ENCODE results near the gene DMD. TPM values are rescaled to one million over a fixed set of nuclear protein-coding genes. Genes with fewer than 3 reads are reported as not detected.

Gene DMD
- total RNA-seq, 2 experiments from 2014 or later: 0.27 to 0.49 TPM

DNA sequence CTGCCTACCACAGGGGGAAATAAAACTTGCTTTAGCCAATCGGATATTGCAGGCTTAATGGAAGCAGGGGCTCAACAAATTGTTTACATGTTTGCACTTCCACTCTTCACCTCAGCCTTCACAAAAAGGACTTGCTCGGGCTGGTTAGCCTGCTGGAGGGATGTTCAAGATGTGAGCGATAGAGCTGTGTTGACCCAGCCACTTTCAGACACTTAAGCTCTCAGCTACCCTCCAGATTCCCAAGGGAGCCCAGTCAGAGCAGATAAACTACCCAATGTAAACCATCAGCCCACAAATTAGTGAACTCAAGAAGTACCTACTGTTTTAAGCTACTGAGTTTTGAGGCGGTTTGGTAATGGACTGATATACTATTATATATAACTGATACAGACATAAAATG, 1631.1 kb downstream of the DMD start:
- Mint-ChIP-seq H3K4me3 (no peak overlapping the region), H3K27ac (no peak overlapping the region), H3K9me3 (no peaks in the 10 kb centered on the region), H3K27me3 (no peaks in the 10 kb centered on the region), H3K4me1 (ENCODE audit: low read depth) (no peaks in the 10 kb centered on the region), H3K36me3 (ENCODE audit: low read depth) (no peaks in the 10 kb centered on the region)
- no peak for ATAC-seq
- POLR2A ChIA-PET: no interaction called here
- no peak for DNase-seq
- CTCF ChIA-PET: no interaction called here
- intact Hi-C loops (cut with micrococcal nuclease): no loop called here
- TF ChIP-seq CTCF (IDR thresholded peaks at IDR 0.05): no peak

DNA sequence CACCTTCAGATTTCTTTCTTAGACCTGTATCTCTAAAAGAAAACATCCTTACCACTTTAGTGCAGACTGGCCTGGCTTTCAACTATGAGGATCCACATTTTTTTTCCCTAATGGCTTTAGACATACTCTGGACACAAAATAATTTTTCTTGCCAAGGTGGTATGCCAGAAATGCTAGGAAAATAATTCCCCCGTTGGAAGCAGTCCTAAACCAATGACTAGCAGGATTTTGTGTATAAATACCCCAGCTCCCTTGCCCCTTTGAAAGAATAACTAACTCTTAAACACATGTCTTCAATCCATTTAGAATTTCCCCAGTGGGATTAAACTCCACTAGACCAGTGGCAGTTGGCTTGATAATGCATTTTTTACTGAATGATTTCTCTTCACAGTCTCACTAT, 1639.0 kb downstream of the DMD start:
- ATAC-seq (no peak), DNase-seq (no peak)
- Mint-ChIP-seq H3K27ac (no peak overlapping the region), H3K4me3 (no peak overlapping the region), H3K9me3 (no peaks in the 10 kb centered on the region), H3K36me3 (ENCODE audit: low read depth) (no peaks in the 10 kb centered on the region), H3K4me1 (ENCODE audit: low read depth) (no peaks in the 10 kb centered on the region), H3K27me3 (no peaks in the 10 kb centered on the region)
- ChIA-PET CTCF (no interaction called here), POLR2A (no interaction called here)
- intact Hi-C loops (cut with micrococcal nuclease): no loop called here
- no peak for TF ChIP-seq CTCF (IDR thresholded peaks at IDR 0.05)

DNA sequence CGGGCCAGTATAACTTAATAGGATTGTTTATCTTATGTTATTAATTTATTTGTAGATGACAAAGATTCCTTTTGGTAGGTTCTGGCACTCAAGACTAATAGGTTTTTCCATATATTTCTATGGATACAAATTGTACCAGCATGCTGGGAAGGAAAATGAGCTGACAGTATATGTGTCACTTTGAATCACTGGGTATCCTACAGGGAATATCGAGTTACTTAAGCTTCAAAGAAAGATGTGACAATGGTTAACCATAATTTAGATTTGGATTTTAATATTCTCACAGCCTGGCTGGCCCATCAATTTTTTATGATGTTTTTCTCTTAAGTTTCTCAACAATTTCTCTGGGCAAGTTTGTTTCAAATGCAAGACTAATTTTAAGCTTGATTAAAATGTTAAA, 1640.7 kb downstream of the DMD start:
- Mint-ChIP-seq H3K27me3 (no peaks in the 10 kb centered on the region), H3K27ac (no peak overlapping the region), H3K9me3 (no peaks in the 10 kb centered on the region), H3K36me3 (ENCODE audit: low read depth) (no peaks in the 10 kb centered on the region), H3K4me3 (no peak overlapping the region), H3K4me1 (ENCODE audit: low read depth) (no peaks in the 10 kb centered on the region)
- ChIA-PET CTCF (interaction anchor here (0.7 kb wide), 1 partner anchor 141 kb away, joined by 3 read pairs; no protein-coding TSS in a partner anchor), POLR2A (interaction anchor here (0.6 kb wide), 1 partner anchor 22 kb away, joined by 3 read pairs; no protein-coding TSS in a partner anchor)
- ATAC-seq (no peak), DNase-seq (no peak)
- intact Hi-C loops (cut with micrococcal nuclease): no loop called here
- TF ChIP-seq CTCF (IDR thresholded peaks at IDR 0.05): no peak

DNA sequence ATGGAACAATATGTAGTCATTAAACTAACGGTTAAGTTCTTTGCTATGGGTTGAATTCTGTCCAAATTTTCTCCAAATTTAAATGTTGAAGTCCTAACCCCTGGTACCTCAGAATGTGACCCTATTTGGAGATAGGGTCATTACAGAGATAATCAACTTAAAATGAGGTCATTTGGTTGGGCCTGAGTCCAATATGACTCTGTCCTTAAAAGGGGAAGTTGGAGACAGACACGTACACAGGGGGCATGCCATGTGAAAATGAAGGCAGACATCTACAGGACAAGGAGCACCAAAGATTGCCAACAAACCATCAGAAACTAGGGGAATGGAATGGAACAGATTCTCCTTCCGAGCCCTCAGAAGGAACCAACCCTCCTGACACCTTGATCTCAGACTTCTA, 1647.6 kb downstream of the DMD start:
- no peaks in the 10 kb centered on the region for H3K4me1 Mint-ChIP-seq (ENCODE audit: low read depth)
- no peak overlapping the region for H3K27ac Mint-ChIP-seq
- H3K4me3 Mint-ChIP-seq: no peak overlapping the region
- ATAC-seq (no peak), DNase-seq (no peak)
- CTCF ChIA-PET: no interaction called here
- TF ChIP-seq CTCF (IDR thresholded peaks at IDR 0.05): no peak
- no peaks in the 10 kb centered on the region for H3K36me3 Mint-ChIP-seq (ENCODE audit: low read depth)
- no peaks in the 10 kb centered on the region for H3K27me3 Mint-ChIP-seq
- peaks cover 1% of the 10 kb centered on the region for H3K9me3 Mint-ChIP-seq
- POLR2A ChIA-PET: no interaction called here
- intact Hi-C loops (cut with micrococcal nuclease): no loop called here

- Mint-ChIP-seq H3K4me1 (ENCODE audit: low read depth) (no peaks in the 10 kb centered on the region), H3K4me3 (no peak overlapping the region), H3K27ac (no peak overlapping the region), H3K27me3 (no peaks in the 10 kb centered on the region), H3K9me3 (peaks cover 3% of the 10 kb centered on the region), H3K36me3 (ENCODE audit: low read depth) (no peaks in the 10 kb centered on the region)
- ATAC-seq: no peak
- DNase-seq: no peak
- intact Hi-C loops (cut with micrococcal nuclease): no loop called here
- CTCF ChIA-PET: no interaction called here
- POLR2A ChIA-PET: no interaction called here
- TF ChIP-seq CTCF (IDR thresholded peaks at IDR 0.05): no peak
These were observed 1655.8 kb downstream of the DMD start for GRCh38 chrX:31555506-31555905.
